ENCODE results near the gene PCDHGA1.

- no peak for TF ChIP-seq CTCF (IDR thresholded peaks at IDR 0.05)
- TF ChIP-seq POLR2A (IDR thresholded peaks at IDR 0.05): no peak
Measured at GRCh38 chr5:141516672-141517025, 186.3 kb downstream of the PCDHGA1 start.
